Adipose tissue (tissue), 3 donors: ENCODE measurements around the gene FLOT2. TPM values are rescaled to one million over a fixed set of nuclear protein-coding genes. Genes with fewer than 3 reads are reported as not detected.
"Not testable (repeated sequence)": the region's sequence is repeated elsewhere in the genome, so short reads cannot be mapped to it uniquely, and the experiment has no call there.

Experiments used
- H3K27ac ChIP-seq: one replicate; pipeline ENCODE4 v1.5.1; 2013; ENCODE audit warnings: low read depth, low read length
- WGBS, 3 donors: extraction: QIAGEN DNeasy Blood & Tissue Kit; methylation state at CpG; one replicate each; pipeline ENCODE4 v1.1.7; 2013; 5-methylcytosine and 5-hydroxymethylcytosine counted together
- polyA plus RNA-seq, 3 donors: library from polyadenylated mRNA; stranded (reverse); fragments of 200-250 nt; gene quantifications; one replicate each; pipeline ENCODE4 v1.2.3, GENCODE V29; 2013
- donor health status: healthy with polysubstance abuse.
- donor health status: Bipolar disorder and iron deficiency.
- donor health status: healthy.

The FLOT2 gene
- polyA plus RNA-seq, 3 donors, result 34.9 to 115 (median 76.6) TPM

DNA sequence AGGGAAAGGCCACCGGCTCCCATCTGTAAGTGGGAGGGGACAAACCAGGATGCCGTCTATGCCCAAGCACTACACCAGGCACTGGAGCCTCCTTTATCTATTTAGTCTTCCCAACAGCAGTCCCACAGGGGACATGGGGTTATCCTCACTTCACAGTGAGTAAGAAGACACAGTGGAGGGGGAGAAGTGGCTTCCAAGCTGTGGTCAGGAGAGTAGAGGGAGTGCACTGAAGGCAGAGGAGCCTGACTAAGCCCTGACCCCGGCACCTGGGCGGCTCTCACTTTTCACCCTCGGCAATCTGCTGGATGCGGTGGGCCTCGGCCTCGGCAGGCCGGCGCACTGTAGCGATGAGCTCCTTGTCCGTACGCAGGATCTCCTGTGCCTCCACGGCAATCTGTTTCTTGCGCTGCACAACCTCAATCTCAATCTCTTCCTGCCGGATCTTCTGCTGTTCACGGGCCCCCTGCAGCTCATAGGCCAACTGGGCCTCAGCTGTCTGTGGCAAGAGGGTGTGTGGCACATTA is 15.9 kb downstream of the FLOT2 start:
- no peak overlapping the region for H3K27ac ChIP-seq
- WGBS, 3 donors, result 94 to 97% (median 97%) methylated on average over 16 to 17 of the region's 17 CpGs

DNA sequence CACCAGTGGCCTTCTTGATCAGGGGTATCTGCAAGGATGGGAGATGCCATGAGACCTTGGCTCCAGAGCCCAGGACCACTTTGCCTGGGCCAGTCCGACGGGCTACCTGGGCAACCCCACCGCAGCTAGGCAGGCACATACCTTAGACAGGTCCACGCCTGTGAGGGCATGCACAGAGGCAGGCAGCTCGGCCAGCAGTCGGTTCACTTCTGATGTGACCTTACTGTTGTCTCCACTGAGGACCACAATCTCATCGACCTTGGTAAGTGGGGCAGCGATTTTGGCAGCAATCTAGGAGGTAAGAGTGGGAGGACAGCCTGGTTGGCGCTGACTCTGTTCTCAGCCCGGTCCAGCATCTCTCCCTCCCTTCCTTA is 17.0 kb downstream of the FLOT2 start:
- 87 to 90% (median 87%) methylated on average over 10 of the region's 10 CpGs for WGBS, 3 donors
- H3K27ac ChIP-seq, result no peak overlapping the region

DNA sequence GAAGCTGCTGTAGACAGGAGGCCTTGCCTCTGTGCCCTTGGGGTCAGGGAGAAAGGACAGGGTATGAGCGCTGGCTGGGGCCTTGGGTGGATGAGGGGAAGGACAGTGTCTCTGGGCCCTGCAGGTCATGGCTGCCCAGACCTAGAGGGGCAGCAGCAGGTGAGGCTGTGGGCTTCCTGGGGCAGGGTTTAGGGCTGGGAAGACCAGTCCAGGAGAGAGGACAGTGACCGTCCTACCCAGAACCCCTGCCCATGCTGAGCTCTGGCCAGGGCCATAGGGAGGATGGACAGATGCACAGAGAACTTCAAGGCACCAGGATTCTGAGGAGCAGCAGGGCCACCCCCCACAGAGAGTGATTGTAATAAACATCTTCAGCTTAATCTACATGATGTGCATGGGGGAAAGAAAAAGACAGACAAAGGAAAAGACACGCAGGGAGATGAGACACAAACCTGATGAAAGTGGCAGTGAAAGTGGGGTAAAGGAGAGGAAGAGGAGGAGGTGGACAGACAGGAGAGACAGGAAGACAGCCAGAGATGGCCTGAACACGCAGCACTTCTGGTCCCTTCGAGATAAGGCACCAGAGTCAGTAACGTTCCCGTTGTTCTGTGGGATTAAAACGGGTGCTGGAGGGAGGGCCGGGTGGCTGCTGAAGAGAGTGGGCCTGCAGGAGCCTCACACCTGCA is 17.5 kb downstream of the FLOT2 start:
- no peak overlapping the region for H3K27ac ChIP-seq
- 71 to 85% (median 83%) methylated on average over 9 of the region's 9 CpGs for WGBS, 3 donors

DNA sequence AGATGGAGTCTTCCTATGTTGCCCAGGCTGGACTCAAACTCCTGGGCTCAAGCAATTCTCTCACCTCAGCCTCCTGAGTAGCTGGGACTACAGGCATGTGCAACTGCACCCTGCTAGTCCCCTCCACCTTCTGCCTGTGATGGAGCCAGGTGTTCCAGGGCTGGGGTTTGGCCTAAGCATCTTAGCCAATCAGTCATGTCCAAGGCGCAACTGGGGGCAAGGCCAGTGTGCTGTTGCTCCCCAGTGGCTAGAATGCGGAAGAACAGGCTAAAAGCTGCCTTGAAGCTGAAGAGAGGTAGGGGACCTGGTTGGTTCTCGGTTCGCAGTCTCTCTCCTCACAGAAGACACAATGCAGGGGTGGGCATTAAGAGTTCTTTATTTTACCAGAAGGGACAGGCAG is 18.6 kb downstream of the FLOT2 start:
- WGBS, 3 donors, result 66 to 90% (median 79%) methylated on average over 4 of the region's 4 CpGs
- no peak overlapping the region for H3K27ac ChIP-seq

DNA sequence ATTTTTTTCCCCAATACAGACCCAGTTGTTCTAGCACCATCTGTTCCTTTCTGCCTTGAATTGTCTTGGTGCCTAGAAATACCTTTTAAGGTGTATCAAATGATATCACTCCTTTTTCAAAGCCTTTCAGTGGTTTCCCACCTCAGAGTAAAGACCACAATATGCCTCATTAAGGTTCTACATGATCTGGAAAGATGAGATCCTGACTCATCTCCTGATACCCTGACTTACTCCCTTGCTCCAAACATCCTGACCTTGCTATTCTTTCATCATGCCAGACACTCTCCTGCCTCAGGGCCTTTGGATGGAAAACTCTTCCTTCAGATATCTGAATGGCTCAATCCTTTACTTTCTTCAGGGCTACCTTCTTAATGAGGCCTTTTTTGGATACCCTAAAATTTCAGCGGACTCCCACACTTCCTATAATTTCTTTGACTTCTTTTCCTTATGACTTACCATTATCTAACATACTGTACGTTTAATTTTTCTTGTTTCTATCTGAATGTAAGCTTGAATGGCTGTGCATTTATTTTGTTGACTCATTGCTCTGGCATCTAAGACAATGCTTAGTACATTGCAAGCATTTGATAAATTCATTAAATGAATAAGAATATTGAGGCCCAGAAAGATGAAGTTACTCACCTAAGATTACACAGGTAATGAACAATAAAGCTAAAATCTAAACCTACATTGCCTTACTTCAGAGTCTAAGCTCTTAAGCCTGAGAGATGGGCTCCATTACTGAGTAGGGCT is 19.2 kb downstream of the FLOT2 start:
- no peak overlapping the region for H3K27ac ChIP-seq
- WGBS, 3 donors, result 87 to 95% (median 87%) methylated on average over 2 of the region's 2 CpGs

DNA sequence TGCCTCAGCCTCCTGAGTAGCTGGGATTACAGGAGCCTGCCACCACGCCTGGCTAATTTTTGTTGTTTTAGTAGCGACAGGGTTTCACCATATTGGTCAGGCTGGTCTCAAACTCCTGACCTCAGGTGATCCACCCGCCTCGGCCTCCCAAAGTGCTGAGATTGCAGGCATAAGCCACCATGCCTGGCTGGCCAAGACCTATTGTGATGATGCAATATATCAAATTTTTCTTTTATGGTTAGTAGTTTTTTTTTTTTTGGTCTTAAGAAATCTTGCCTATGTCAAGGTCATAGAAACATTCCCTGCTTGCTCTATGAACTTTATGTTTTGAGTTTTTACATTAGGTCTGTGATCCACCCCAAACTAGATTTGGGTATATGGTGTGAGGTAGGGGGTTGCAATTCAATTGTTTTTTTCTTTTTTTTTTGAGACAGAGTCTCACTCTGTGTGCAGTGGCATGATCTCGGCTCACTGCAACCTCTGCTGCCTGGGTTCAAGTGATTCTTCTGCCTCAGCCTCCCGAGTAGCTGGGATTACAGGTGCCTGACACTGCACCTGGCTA is 20.3 kb downstream of the FLOT2 start:
- WGBS, 3 donors, result 91 to 94% (median 93%) methylated on average over 6 of the region's 6 CpGs

DNA sequence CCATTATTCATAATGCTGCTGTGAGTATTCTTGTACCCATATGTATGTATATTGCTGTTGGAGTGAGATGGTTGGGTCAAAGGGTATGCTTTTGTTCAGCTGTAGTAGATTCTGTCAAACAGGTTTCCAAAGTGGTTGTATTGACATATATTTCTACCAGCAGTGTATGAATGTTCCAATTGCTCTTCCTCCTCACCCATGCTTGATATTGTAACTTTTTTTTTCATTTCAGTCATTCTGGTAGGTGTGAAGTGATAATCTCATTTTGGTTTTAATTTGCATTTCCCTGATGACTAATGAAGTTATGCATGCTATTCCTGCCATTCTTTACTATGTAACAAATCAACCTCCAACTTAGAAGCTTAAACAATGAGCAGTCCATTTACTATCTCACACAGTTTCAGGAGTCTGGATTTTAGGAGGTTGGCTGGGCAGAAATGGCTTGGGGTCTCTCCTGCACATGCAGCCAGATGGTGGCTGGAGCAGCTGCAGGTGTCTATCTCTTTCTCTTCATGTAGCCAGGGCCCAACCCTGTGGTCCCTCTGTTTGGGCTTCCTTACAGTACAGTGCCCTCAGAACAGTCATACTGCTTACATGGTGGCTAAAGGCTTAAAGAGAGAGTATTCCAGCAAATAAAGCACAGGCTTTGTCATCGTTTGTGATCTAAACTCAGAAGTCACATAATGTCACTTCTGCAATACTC is 21.5 kb downstream of the FLOT2 start:
- WGBS, 3 donors, result 48 to 69% (median 52%) methylated on average over 1 of the region's 1 CpG
- H3K27ac ChIP-seq, result no peak overlapping the region

More for the DNA sequence above, 20.3 kb downstream of the FLOT2 start:
- not testable (repeated sequence) for H3K27ac ChIP-seq

DNA sequence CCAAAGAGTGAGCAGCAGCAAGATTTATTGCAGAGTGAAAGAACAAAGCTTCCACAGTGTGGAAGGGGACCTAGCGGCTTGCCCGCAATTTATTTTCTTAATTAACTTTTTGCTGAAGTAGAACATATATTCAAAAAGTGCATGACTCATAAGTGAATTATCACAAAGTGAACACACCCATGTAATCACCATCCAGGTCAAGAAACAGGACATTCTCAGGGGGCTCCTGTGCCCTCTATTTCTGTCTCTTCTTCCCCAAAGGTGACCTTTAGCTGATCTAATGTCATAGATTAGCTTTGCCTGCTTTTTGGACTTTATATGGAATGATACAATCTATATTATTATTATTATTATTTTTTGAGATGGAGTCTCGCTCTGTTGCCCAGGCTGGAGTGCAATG is 22.8 kb downstream of the FLOT2 start:
- 79 to 94% (median 87%) methylated on average over 3 of the region's 3 CpGs for WGBS, 3 donors
- H3K27ac ChIP-seq, result no peak overlapping the region

DNA sequence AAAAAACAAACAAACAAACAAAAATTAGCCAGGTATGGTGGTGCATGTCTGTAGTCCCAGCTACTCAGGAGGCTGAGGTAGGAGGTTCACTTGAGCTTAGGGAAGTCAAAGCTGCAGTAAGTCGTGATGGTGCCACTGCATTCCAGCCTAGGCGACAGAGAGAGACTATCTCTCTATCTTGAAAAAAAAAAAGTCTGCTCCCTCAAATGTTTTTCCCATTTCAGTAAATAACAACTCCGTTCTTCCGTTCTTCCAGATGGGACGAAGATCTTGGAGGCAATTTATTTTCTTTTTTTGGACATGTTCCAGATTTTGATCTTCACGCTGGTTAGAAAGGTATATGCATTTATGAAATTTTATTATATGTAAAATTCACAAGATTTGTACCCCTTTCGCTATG is 23.7 kb downstream of the FLOT2 start:
- no peak overlapping the region for H3K27ac ChIP-seq
- 89 to 93% (median 91%) methylated on average over 7 of the region's 7 CpGs for WGBS, 3 donors

DNA sequence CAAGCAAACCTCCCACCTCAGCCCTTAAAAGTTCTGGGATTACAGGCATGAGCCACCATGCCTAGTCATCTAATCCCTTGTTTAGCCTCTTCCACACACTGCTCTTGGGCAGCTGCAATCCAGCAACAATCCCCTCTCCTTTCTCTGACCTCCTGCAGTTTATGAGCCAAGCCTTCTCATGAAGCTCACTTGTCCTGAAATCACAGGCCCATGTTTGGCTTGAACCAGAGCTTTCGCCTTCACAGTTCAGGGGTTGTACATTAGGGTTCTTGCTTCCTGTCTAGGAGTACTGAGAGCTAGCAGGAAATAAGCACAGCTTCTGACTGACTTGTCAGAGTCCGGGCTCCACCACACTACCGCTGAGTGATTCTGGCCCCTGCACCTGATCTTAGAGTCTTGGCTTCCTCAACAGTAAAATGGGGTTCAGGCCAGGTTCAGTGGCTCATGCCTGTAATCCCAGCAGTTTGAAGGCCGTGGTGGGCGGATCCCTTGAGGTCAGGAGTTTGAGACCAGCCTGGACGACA is 26.4 kb downstream of the FLOT2 start:
- H3K27ac ChIP-seq, result no peak overlapping the region
- 72 to 86% (median 72%) methylated on average over 6 of the region's 6 CpGs for WGBS, 3 donors

DNA sequence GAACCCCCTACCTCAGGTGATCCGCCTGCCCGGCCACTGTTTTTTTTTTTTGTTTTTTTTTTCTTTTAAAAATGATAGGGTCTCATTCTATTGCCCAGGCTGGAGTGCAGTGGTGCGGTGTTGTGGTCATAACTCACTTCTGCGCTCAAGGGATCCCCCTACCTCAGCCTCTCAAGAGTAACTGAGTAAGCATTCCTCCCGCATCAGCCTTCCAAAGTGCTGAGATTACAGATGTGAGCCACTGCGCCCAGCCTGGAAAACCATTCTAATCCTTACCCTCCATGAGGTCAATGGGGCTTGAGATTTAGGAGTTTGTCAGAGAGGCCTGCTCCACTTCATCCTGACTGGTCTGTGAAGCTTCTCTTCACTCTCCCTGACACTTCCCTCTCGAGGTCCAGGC is 30.3 kb downstream of the FLOT2 start:
- WGBS, 3 donors, result 86 to 89% (median 86%) methylated on average over 7 of the region's 7 CpGs
- H3K27ac ChIP-seq, result no peak overlapping the region

DNA sequence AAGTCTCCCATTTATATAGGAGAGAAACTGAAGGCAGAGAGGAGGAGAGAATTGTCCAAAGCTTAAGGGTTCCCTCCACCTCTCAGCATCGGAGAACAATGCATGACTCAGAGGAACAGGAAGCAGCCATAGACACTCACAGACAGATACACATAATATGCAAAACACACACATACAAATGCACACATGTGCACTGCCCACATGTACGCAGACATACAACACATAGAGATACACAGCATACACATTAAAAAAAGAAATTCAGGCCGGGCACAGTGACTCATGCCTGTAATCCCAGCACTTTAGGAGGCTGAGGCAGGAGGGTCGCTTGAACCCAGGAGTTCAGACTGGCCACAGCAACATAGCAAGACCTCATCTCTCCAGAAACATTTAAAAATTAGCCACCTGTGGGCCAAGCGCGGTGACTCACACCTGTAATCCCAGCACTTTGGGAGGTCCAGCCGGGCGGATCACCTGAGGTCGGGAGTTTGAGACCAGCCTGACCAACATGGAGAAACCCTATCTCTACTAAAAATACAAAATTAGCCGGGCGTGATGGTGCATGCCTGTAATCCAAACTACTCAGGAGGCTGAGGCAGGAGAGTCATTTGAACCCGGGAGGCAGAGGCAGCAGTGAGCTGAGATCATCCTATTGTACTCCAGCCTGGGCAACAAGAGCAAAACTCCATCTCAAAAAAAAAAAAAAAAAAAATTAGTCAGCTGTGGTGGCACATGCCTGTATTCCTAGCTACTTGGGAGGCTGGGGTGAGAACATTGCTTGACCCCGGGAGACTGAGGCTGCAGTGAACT is 31.4 kb downstream of the FLOT2 start:
- 85 to 89% (median 88%) methylated on average over 13 of the region's 13 CpGs for WGBS, 3 donors
- H3K27ac ChIP-seq, result no peak overlapping the region

DNA sequence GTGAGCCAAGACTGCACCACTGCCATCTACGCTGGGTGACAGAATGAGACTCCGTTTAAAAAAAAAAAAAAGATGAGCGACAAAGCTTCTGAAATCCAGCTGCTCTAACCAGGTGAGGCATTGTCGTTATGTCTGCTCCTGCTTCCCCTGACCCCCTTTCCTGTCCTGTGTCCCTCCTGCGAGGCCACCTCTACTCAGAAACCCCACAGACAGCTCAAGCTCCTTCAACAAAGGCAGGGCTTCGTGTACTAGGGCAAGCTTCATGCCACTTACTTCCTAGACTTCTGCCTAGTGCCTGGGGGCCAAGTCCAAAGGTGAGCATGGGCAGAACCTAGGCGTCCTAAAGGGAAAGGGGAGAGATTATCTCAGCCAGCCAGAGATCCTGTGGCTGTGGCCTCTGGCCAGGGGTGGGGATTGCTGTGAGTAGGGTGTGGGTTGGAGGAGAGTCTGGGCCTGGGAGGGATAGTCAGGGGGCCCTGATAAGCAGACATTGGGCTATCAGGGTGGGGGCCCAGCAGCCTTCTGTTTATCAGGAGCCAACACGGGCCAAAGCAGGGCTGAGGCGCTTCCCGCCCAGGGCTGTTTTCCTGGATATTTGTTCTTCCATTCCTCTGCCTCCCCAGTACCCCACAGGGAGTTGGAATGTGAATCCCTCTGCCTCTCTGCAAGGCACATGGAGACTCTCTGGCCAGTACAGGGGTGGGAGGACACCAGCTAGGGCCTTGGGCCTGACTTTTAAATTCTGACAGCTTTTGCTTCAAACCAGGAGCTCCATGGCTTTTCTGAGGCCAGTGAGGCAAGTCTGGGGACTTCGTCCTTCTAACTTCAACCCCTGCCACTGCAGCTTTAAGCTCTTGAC is 32.3 kb downstream of the FLOT2 start:
- 74 to 83% (median 75%) methylated on average over 11 of the region's 11 CpGs for WGBS, 3 donors
- H3K27ac ChIP-seq, result no peak overlapping the region

DNA sequence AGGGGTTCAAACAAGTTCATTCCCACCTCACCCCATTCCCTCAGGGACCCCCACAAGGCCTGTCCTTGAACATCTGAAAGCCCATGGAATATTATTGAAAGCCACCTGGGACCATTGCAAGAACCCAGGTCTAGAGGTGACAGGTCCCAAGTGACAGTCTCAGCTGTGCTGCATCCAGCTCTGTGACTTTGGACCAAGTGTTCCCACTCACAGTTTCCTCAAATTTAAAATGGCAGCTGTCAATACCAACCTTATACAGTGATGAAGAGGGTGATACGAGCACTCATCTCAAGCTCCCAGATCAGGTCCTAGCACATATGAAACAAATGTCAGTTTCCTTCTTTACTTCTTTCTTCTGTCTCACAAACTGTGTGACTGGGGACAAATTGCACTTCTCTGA is 33.6 kb downstream of the FLOT2 start:
- WGBS, 3 donors, result 89 to 97% (median 93%) methylated on average over 1 of the region's 1 CpG
- no peak overlapping the region for H3K27ac ChIP-seq

DNA sequence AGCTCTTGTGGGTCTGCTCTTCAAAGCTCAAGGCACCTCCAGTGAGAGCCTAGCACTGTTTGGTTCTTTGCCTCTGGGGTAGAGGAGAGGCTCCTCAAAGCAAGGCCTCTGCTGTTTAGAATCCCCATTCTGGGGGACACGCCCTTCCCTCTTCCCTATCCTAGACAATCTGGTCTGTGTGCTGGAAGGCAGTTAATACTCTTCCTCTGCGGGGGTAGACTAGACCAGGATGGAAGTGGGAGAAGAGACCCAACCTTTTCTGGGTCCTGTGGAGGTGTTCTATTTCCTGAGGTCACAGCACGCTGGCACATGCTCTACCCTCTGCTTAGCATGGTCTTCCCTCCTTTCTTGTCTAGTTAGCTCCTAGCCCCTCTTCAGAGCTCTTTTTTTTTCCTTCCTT is 35.0 kb downstream of the FLOT2 start:
- WGBS, 3 donors, result 89 to 96% (median 90%) methylated on average over 3 of the region's 3 CpGs
- H3K27ac ChIP-seq, result no peak overlapping the region

DNA sequence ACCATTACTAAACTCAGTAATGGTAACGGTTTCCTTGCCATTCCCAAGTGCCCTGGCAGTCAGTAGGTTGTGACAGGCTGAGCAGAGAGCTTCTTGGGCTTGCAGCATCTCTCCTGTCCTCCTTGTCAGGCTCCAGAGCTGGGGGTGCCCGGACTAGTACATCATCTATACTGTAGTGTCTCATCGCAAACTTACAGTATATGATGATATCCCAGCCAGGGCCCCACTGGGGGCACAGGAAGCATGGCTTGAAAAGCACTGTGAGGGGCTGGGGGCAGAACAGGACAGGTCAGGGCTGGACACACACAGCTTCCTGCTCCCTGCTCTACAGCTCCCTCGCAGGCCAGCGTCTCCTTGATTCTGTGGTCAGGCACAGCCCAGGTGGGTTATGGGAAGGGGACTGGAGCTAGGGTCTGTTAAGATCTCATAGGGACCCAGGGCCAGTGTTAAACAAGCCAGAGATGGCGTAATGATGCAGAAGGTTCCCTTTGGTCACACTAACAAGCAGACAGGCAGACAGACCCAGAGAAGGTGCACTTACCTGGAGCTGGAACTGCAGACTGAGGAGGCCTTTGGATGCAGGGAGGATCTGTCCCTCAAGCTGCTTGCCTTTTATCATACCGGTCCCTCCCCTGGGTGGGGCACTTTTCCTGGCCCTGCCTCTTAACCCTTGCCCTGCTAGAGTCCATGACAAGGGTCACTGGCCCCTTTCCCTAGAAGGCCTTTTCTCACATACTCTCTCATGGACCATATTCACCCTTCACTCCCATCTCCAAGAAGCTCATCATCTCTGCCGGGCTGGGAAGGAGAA is 35.9 kb downstream of the FLOT2 start:
- H3K27ac ChIP-seq, result no peak overlapping the region
- WGBS, 3 donors, result 65 to 73% (median 68%) methylated on average over 8 of the region's 8 CpGs
